ACHN (cell line): ENCODE results near the gene KRTAP13-3.

Source experiments
- DNase-seq: peaks from one replicate; pipeline ENCODE4 v3.0.0-alpha.2; 2015
- in situ Hi-C: cut with HindIII; loops from 2 replicates; pipeline ENCODE4 v1.10.0; 2017; ENCODE audit warnings: low sequenced_read_pairs, low pct_ligation_motif_present, low pct_unique_long_range_greater_than_20kb

The KRTAP13-3 gene, protein sequence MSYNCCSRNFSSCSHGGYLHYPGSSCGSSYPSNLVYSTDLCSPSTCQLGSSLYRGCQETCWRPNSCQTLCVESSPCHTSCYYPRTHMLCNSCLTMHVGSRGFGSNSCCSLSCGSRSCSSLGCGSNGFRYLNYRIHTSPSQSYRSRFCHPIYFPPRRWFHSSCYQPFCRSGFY

GRCh38 chr21:30425826-30426225 is at the start of gene KRTAP13-3:
KRTAP13-3 (minus strand) TSS chr21:30425926; CDS start chr21:30425912, 14 bp downstream.
- DNase-seq: no peak
- in situ Hi-C loops: no loop called here

- no peak for DNase-seq
- in situ Hi-C loops: no loop called here
These were observed 43.4 kb upstream of the KRTAP13-3 start for GRCh38 chr21:30468900-30469714.

GRCh38 chr21:30463713-30464112 is 38.0 kb upstream of the KRTAP13-3 start:
- DNase-seq: peak; percentile 25
- in situ Hi-C loops: no loop called here

GRCh38 chr21:30448514-30448913 is 22.8 kb upstream of the KRTAP13-3 start:
- DNase-seq: no peak
- in situ Hi-C loops: no loop called here

- in situ Hi-C loops: no loop called here
- no peak for DNase-seq
These were observed 21.3 kb upstream of the KRTAP13-3 start for GRCh38 chr21:30447056-30447455.

- in situ Hi-C loops: no loop called here
These were observed 18.5 kb upstream of the KRTAP13-3 start for GRCh38 chr21:30444204-30444603.

DNA sequence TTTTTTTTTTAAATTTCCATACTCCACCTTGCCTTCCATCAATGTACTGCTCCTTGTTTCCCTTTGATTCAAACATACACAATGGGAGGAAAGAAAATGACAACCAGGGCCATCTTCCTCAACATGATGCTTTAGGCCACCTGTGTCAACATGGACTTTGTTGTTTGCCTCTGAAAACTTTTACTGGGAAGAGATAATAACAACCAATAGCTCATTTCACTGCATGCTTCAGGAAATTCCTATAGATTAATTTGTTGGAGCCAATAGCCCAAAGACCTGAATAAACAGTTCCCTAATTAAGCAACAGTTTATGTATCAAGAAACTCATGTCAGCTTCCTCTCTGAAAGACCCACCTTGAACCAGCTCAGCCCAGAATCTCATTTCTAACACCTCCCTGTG is 17.5 kb upstream of the KRTAP13-3 start:
- in situ Hi-C loops: no loop called here
- no peak for DNase-seq

More at GRCh38 chr21:30444204-30444603, 18.5 kb upstream of the KRTAP13-3 start:
- no peak for DNase-seq

- no peak for DNase-seq
- in situ Hi-C loops: no loop called here
These were observed 14.2 kb upstream of the KRTAP13-3 start, which contains the start of gene KRTAP15-1 for GRCh38 chr21:30439975-30440374. KRTAP15-1 (plus strand) TSS chr21:30440275; CDS start chr21:30440328, 53 bp downstream.

DNA sequence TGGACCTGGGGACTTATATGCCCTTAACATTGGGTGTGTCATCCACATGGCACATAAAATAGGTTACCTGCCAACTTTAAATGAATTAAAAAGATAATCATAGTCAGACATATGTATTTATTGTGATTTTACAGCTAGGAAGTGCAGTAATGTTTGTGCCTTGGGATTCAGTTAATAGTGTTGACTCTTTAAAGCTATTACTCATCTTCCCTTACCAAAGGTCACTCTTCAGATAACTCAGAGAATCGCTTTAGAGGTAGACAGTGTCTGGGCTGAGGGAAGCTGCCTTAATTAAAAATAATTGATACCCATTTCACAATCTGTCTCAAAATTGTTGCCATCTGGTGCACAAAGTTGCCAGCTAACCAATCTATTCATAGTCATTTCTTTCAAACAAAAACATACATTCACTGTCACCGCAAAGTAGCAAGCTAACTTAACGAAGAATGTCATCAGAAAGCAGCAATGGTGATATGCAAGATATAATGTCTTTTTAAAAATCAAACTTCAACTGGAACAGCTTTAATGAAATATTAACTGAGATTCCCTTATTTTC is 11.4 kb upstream of the KRTAP13-3 start:
- no peak for DNase-seq

GRCh38 chr21:30434033-30434631 is 8.4 kb upstream of the KRTAP13-3 start:
- peak; percentile 46 for DNase-seq
- in situ Hi-C loops: no loop called here

More for the DNA sequence above, 11.4 kb upstream of the KRTAP13-3 start:
- in situ Hi-C loops: no loop called here

DNA sequence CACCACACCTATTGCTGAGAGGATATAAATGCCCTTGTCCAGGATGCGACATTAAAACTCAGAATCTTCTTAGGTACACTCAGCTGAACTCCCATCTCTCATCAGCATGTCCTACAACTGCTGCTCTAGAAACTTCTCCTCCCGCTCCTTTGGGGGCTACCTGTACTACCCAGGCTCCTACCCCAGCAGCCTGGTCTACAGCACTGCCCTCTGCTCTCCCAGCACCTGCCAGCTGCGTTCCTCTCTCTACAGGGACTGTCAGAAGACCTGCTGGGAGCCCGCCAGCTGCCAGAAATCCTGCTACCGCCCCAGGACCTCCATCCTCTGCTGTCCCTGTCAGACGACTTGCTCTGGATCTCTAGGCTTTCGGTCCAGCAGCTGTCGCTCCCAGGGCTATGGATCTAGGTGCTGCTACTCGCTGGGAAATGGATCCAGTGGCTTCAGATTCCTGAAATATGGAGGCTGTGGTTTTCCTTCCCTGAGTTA is 4.5 kb upstream of the KRTAP13-3 start, which contains the start of gene KRTAP13-4:
Gene KRTAP13-4, plus strand, starts transcription at position 51 of the 486 bp plus-strand sequence. Its CDS starts 56 bp downstream, at position 107.
- no peak for DNase-seq
- in situ Hi-C loops: no loop called here

- in situ Hi-C loops: no loop called here
- DNase-seq: no peak
These were observed 1.0 kb upstream of the KRTAP13-3 start for GRCh38 chr21:30426731-30427130.

GRCh38 chr21:30415993-30416392 is 9.7 kb downstream of the KRTAP13-3 start:
- in situ Hi-C loops: no loop called here
- no peak for DNase-seq

- in situ Hi-C loops: no loop called here
- peak; percentile 26 for DNase-seq
These were observed 16.8 kb downstream of the KRTAP13-3 start for GRCh38 chr21:30408782-30409494.

DNA sequence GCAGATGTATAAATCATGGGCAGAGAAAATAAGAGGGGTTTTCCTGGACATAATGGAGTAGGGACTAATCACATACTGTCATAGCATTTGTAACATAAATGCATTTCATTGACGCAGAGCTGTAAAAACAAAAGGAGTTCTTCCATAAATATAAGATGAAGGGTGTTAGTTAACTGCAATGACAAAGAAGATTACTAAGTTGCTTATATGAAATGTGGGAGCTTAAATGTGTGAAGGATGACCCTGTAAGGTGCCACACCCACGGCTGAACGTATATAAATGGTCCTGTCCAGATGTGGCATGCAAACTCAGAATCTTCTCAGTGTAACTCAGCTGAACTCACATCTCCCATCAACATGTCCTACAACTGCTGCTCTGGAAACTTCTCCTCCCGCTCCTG is 30.0 kb downstream of the KRTAP13-3 start, which contains the start of gene KRTAP13-1:
Gene KRTAP13-1, plus strand, starts transcription at position 301 of the 400 bp plus-strand sequence. Its CDS starts 56 bp downstream, at position 357.
- in situ Hi-C loops: no loop called here
- no peak for DNase-seq

- in situ Hi-C loops: no loop called here
- no peak for DNase-seq
These were observed 34.2 kb downstream of the KRTAP13-3 start for GRCh38 chr21:30391492-30392025.

GRCh38 chr21:30382201-30382600 is 43.5 kb downstream of the KRTAP13-3 start:
- no peak for DNase-seq
- in situ Hi-C loops: no loop called here
